NCI-H2107 (cell line): ENCODE results near the gene SMTNL1.

Experiments
- DNase-seq: peaks from one replicate; lab custom pipeline; 2025; lab: John Stamatoyannopoulos, UW

Gene SMTNL1

GRCh38 chr11:57544566-57544965 lies 7.2 kb downstream of the SMTNL1 start:
- DNase-seq = no peak

GRCh38 chr11:57545883-57546282 lies 8.5 kb downstream of the SMTNL1 start:
- no peak for DNase-seq

- no peak for DNase-seq
These were observed 9.1 kb downstream of the SMTNL1 start for GRCh38 chr11:57546451-57546850.

- no peak for DNase-seq
These were observed 9.6 kb downstream of the SMTNL1 start for GRCh38 chr11:57546869-57547475.

GRCh38 chr11:57547854-57548377 lies 10.5 kb downstream of the SMTNL1 start:
- no peak for DNase-seq

GRCh38 chr11:57549983-57550382 lies 12.6 kb downstream of the SMTNL1 start:
- DNase-seq = no peak

GRCh38 chr11:57551941-57552340 lies 14.5 kb downstream of the SMTNL1 start:
- DNase-seq = no peak

- no peak for DNase-seq
These were observed 15.1 kb downstream of the SMTNL1 start for GRCh38 chr11:57552479-57552878.

- DNase-seq = no peak
These were observed 18.0 kb downstream of the SMTNL1 start for GRCh38 chr11:57555393-57555792.

GRCh38 chr11:57556041-57556440 lies 18.6 kb downstream of the SMTNL1 start:
- no peak for DNase-seq

- no peak for DNase-seq
These were observed 22.8 kb downstream of the SMTNL1 start for GRCh38 chr11:57560146-57560545.

- DNase-seq = no peak
These were observed 25.2 kb downstream of the SMTNL1 start for GRCh38 chr11:57562596-57562995.

GRCh38 chr11:57566005-57566904 lies 28.9 kb downstream of the SMTNL1 start:
- DNase-seq = peak; percentile 17

GRCh38 chr11:57566905-57567514 lies 29.6 kb downstream of the SMTNL1 start:
- DNase-seq = no peak

GRCh38 chr11:57567515-57568329 lies 30.3 kb downstream of the SMTNL1 start, which contains the start of gene UBE2L6:
Gene UBE2L6 (minus strand): TSS chr11:57567672. CDS start chr11:57567611, 61 bp downstream.
- DNase-seq = peak; percentile 37

- no peak for DNase-seq
These were observed 31.0 kb downstream of the SMTNL1 start for GRCh38 chr11:57568330-57568766.

- DNase-seq = no peak
These were observed 34.2 kb downstream of the SMTNL1 start for GRCh38 chr11:57571606-57572005.

GRCh38 chr11:57574061-57574460 lies 36.7 kb downstream of the SMTNL1 start:
- no peak for DNase-seq

- no peak for DNase-seq
These were observed 46.9 kb downstream of the SMTNL1 start for GRCh38 chr11:57584341-57584740.

GRCh38 chr11:57585301-57585700 lies 47.9 kb downstream of the SMTNL1 start:
- DNase-seq = no peak

GRCh38 chr11:57586711-57587245 lies 49.4 kb downstream of the SMTNL1 start:
- no peak for DNase-seq
